RKO (cell line): ENCODE results near the gene COL4A6.

Experiments used
- DNase-seq: peaks from one replicate; pipeline ENCODE4 v3.0.0-alpha.2; 2016; ENCODE audit warnings: low spot score

The COL4A6 gene

DNA sequence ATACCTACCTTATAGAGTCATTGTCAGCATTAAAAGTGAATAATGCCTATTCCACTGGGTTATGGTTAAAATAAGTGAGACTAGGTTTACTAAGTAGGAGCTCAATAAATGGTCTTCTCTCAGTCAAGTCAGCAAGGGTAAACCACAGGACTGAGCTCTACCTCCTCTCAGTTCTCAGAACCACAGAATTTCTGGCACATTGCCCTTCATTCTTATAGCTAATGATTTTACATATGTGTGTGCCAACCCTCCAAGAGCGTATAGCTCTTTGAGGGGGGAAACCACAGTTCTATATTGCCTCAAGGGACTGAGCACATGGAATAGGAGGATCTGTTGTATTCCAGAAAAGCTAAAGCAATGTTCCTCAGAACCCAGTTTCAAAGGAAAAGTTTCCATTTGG is 221.8 kb downstream of the COL4A6 start:
- no peak for DNase-seq

DNA sequence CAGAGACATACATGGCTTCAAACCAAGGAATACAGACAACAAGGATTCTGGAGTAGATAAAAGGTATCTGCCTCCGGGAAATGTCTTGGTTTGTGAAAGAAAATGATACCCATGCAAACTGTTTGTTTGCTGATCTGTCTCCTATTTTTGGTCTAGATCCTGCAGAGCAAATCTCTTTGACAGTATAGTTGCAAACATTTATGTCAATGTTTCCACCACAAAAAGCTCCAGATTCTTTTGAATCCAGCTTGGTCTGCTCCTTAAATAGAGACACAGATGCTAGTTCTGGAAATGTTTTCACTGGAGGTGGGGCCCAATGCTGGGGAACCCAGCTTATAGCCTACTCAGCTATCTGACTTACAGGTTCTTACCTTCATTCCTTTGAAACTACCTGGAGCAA is 226.9 kb downstream of the COL4A6 start:
- DNase-seq, result no peak

DNA sequence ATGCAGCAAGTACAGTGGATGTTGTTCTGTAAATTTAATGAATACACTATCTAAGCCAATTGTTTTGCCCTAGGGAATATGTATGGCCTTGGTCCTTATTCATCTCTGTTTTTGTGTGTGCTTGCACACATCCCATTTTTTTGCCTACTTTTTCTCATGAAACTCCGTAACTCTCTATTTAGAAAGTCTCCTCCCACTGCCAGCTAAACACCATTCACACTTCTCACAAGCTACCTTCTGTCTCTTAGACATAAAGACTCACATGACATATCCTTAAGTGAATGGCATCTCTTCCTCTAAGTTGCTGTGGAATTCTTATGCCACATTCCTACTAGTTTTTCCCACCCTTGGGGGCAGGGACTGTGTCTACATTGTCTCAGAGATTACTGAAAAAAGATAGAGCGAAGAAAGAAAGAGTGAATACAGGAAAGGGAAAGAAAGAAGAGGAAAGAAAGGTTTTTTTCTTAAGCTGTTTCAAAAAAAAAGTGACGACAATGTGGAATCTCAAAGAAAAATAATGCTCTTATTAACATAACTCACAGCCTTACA is 229.1 kb downstream of the COL4A6 start:
- DNase-seq, result no peak

DNA sequence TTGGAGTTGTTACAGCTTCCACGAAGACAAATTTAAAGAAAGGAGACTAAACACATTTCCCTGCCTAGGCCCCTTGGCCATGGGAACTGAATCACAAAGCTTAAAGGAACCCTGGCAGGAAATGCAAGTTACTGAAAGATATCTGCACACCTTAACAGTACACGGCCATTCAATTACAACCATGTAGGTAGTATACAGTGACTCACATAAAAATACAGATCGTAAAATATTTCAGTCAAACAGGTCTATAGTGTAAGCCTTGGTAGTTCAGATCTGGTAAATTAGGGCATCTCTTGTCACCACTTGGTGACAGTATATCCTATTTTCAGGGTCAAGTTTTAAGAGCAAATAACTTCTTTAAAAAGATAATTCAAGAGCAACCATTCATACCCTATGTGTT is 234.7 kb downstream of the COL4A6 start:
- DNase-seq, result no peak

DNA sequence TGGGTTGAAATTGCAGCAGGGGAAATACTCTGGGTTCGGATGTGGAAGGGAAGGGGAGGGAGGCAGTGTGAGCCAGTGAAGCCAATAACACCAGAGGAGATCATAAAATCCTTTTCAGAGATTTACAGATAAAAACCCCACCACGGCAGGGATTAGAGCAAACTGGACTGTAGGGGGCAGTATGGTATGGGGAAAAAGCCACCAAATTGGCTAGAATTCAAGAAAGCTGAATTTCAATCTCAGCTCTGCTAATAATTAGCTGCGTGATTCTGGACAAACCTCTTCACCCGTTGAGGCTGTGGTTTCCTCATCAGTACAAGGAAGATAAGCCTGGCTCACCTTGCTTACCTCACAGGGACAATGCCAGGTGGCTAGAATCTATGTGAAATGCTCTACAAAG is 238.5 kb downstream of the COL4A6 start:
- peak; percentile 35 for DNase-seq

DNA sequence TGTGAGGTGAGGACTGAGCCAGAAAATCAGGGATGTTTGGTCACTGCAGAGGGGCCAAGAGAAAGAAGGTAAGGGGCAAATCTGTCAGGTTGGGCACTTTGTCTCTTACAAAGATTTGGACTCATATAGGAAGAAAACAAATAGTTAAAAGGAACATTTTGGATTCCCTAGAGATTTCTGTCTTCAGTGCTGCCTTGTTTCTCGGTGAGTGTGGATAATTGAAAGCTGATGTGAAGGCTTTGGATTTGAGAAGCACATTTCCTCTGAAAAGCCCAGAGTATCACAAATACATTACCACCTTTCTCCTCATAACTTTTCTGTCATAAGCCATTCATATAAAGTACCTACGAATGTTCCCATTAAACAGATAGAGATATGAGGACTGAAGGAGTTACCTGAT is 239.2 kb downstream of the COL4A6 start:
- DNase-seq, result no peak

DNA sequence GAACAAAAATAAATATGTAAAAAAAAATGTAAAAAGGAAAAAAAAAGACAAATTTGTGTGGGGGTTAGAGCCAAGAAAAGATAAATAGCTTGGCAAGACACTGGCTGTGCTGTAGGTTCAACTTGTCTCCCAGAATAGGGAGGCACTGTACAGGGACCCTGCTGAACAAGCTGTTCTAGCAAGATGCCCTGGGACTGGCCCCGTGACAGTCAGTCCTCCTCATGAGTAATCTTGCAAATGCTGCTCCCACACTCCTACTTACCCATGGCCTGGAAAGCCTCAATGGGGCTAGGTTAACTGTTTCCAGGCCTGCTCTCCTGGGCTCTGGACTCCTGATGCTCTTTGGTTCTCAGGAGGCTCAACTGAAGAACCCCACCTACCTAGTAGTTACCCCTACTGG is 239.8 kb downstream of the COL4A6 start:
- DNase-seq, result no peak

DNA sequence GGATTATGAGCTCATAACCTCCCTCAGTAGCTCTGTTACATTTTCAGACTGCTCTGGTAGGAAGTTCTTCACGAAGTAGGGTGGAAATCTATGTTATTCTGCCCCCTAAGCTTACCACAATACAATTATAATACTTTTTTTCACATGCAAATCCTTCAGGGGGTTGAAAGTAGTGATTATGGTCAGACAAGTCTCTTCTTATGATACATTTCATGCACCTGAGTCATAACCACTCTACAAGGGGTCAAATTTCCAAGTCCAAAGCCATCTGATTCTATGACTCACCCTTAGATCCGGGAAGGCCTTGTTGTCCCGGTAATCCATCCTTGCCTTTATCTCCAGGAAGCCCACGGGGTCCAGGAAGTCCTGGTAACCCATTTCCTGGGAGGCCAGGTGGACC is 251.4 kb downstream of the COL4A6 start:
- peak; percentile 66 for DNase-seq

DNA sequence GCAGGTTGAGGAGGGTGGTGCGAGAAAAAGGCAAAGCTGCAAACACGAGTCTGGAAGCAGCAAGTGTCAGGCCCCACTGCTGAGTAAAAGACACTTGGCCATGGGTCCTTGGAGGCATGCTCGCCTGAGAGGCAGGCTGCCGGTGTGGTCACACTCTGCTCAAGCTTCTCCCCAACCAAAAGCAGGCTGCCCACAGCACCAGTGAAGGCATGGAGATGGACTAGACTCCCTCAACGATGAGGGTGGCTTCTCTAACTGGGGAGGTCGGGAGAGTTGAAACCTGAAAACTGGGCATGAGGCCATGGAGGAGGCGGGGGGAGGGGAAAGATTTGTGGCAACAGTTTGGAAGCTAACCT is 260.1 kb downstream of the COL4A6 start:
- DNase-seq, result no peak

DNA sequence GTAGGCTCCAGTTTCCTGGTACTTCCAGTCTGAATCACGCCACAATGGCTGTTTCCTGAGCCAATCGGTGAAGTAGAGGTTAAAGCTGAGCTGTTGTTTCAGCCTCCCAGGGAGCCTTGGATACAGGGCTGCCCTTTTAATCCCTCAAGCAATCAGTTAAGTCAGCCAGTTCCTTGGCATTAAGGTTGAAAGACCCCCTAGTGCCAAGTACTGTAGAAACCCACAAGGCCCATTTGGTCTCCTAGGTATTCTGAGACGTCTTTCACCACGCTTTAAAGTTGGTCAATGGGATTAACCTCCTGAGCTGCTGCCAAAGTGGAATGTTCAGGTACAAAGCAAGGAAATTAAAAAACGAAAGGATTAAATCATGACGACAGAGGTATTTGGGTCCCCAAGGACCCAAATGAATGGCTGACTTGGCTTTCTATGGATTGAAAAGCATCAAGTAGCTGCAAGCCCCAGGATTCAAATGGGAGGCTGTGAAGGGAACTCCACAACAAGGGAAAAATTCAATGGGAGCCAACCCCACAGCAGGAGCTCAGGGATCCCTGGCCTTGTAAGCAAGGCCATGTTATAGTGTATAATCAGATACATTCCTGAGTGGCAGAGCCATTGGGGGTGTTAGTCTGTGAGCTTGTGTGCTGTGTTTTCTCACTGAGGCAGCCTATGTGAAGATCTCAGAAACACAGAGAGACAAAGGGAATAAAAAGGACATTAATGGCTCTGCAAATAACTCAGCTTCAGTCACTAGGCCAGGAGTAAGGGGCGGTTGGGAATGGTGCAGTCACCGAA is 260.7 kb downstream of the COL4A6 start:
- DNase-seq, result no peak

DNA sequence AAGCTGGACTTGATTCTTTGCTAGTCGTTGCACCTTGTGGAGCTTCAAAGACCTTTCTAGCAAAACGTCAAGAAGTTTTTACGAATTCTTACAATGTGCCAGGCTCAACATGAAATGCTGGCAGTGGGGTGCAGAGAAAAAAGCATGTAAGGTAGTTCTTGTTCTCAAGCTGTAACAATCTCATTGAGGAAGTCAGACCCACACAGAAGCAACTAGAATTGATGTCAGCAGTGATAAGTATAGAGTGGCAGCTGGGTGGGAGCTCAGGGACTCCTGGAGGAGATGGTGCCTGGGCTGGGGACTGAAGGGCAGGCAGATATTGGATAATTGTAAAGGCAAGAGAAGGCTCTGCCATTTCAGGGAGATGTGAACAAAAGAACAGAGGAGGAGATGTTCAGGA is 264.3 kb downstream of the COL4A6 start:
- no peak for DNase-seq

DNA sequence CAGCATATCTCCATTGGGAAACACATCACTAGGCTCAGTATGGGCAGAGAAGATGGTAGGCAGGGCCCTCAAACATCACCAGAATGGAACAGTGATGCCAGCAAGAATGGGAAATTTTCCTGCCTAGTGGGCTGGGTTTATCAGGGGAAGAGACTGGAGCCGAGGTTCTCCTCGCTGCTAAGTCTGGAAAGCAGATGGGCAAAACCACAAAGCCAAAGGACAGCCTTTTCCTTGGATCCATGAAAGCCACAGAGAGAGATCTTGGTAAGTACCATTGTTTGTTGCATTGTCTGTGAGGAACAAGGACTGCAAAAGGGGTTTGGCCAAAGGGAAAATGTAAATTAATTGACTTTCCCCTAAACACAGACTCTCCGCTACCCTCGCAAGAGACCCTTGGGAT is 266.6 kb downstream of the COL4A6 start:
- no peak for DNase-seq

DNA sequence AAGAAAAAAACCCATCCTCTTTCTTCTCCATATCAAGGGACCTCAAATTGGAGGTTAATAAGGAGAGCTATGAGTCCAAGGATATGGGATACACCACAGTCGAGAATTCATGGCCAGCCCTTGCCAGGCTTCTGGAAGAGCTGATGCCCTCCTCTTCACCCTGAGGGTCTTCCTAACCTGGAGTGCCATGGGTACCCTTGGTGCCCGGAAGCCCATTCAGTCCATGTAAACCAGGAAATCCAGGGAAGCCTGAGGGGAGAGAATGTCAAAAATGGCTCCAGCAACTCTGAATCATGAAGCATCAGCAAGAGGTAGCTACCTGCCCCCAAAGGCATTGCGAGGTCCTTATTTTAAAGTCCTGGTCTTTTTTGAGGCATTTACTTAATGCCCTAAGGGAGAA is 268.5 kb downstream of the COL4A6 start:
- DNase-seq, result no peak

DNA sequence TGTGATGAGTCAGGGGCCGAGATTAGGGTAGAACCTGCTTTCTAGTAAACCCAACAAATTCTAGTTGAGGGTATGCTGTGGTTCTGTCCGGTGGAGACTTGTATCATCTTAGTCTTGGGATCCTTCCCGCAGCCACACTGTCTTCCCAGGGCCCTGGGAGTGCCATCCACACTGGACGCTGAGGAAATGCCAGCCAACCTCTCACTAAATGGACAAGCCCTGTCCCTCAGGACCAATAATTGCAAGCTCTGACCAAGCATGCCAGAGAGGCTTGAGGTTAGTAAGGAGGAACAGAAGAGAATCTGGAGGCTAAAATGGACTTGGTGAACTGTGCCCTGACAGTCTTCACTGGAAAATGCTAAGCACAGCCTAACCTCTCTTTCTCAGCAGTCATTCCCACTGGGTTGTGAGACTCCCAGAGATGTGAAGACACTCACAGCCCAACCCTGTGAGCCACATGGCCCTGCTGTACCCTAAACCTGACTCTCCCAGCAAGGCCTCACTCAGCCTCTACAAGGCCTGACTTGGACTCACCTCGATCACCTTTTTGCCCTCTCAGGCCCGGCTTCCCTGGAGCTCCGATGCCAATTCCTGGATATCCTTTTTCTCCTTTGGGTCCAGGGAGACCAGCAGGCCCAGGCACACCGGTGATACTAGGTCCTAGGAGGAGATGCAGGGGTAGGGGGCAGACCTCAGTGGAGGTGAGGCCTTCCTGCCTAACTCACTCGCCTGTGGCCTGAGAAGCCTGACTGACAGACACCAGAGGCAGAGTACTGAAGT is 269.1 kb downstream of the COL4A6 start:
- no peak for DNase-seq

DNA sequence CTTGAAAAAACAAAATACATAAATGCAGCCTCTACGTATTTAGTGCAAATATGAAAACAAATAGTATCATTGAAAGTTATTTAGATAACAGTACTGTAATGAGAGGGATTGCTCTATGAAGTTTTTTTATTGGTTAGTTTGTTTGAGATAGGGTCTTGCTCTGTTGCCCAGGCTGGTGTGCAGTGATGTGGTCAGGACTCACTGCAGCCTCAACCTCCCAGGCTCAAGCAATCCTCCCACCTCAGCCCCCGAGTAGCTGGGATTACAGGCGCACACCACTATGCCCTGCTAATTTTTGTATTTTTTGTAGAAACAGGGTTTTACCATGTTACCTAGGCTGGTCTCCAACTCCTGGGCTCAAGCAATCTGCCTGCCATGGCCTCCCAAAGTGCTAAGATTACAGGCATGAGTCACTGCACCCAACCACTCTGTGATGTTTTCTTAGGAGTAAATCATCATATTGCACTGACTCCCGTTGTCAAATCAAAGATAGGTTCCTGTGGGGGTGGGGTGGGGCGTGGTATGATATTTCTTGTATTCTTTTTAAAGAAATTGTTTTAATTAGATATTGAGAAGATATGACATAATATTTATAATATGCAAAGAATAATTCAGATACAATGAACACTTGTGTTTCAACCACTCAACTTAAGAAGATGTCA is 270.9 kb downstream of the COL4A6 start:
- DNase-seq, result peak; percentile 37

DNA sequence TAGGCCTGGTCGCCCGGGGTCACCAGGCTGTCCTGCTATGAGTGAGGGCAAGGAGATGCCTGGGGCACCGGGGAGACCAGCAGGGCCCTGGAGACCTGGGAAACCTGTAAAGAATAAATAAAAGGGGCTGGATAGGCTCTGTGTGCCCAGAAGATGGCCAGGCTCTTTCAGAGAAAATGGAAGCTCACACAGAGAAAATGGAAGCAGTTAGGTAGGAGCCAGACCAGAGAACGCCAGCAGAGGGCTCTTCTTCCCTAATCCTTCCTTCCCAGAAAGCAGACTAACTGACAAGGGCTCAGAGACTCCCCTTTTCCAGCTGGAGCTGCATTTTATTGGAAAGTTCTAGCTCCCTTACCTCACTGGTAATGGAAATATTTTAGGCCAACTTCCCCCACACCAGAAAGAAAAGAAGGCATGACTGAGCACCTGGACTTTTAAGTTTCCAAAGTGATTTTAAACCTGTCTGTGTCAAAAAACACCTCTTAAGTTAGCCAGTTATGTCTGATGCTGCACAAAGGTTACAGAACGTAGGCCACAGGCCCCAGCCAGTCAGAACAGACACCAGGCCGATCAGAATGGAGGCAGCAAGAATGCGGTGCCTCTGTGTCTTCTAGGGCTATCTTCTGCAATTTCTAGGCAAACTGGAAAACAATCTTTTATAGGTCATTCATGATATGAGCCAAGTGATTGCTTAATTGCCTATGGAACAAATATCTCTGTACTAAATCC is 272.7 kb downstream of the COL4A6 start:
- peak; percentile 54 for DNase-seq

DNA sequence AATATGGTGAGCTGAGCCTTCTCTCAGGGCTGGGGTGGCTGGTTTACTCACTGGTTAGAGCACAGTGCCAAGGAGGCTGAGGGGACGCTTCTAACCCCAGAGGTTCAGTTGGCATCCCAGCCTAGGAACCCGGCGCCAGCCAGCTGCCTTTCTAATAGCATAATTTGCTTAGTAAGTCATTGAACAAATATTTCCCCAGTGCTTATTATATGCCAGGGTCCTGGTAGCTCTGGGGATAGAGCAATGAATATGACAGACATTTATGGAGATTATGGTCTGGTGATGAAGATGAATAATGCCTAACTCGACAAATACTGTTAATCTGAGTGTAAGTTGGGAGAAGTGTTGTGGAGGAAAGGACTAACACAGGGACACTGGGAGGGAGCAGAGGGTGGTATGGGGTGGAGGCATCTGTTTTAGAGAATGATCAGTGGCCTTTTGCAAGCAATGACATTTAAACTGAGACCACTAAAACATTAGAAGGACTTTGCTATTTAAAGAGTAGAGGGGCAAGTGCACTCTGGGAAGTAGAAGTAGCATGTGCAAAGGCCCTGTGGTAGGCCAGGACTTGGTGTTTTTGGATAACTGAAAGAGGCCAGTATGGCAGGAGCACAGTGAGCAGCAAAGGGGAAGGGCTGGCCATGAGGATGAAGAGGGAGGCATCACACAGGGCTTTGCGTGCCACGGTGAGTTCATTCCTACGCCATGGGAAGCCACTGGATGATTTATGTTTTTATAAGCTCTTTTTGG is 274.7 kb downstream of the COL4A6 start:
- no peak for DNase-seq

DNA sequence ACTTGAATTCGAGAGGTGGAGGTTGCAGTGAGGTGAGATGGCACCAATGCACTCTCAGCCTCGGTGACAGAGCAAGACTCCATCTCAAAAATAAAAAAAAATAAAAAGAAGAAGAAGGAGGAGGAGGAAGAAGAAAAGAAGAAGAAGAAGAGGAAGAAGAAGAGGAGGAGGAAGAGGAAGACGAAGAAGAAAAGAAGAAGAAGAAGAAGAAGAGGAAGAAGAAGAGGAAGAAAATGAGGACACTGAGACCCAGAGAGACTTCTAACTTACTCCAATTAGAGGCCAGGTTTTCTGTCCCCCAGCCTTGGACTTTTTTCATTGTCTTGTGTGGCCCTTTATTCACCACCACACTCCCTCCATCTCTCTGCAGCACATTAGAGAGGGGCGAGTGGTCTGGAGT is 276.0 kb downstream of the COL4A6 start:
- no peak for DNase-seq

DNA sequence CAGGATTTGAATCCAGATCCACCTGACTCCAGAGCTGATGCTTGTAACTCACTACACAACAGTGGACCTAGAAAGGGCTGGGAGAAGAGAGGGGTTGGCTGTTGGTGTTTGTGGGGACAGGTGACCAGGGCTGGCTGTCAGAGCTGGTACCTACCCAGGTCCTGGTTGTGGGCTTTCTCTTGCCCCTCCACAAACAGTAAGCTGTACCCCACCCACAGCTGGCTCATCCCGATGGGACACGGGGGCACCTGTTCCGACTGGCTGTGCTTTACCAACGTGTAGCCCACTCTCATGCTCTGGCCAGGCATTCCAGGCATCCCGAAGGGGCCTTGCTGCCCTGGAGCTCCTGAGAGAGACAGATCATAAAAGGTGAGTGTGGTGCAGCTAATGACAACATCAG is 277.9 kb downstream of the COL4A6 start:
- no peak for DNase-seq

DNA sequence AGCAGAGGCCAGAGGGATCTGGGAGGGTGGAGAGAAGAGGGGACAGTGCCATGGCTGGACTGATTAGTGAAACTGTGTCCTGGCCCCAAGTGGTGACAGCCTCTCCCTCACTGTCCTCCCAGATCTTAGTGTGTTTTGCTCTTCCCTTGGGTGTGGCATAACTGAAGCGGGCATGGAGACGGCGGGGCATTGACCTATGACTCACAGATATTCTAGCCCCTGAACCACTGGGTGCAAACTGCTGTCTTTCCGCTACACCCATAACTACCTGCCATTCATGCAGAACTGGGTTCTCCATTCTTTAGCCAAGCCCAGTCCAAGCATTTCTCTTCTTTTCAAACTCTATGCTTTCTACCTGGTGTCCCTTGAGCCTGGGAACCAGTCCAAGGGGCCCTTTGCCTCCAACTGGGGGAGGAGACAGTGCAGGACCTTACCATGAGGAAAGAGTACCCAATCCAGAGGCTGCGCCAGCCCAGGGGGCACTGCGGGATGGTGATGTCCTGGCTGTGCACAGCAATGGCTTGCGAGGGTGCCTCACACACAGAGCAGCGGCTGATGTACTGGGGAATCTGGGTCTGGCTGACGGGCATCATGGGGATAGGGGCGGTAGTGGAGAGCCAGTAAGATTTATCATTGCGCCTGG is 279.1 kb downstream of the COL4A6 start:
- DNase-seq, result no peak

DNA sequence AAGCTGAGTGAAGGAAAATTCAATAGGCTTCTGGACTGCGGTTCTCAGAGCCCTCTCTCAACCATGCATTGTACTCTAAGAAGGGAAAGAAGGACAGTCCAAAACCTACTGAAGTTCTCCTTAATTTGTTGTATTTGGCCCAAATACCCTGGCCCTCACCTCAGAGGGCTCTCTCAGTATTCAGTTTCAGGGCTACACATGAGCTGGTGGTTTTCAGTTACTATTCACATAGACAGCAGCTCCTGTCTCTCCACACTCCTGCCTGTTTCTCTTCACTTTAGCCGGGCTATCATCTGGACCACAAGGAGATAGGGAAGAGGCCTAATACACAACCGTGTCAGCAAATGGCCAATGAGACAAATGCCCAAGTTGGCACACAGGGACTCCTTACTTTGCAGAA is 280.6 kb downstream of the COL4A6 start:
- no peak for DNase-seq
